A549 (cell line): ENCODE results near the gene MAP7D1.

ENCODE experiments used
- CEBPB ChIP-seq, 2 experiments: fragments of >200 bp in 1 of 2; sonication (Bioruptor Twin) in 1 of 2; formaldehyde crosslinking in 1 of 2; IDR thresholded peaks; 2 replicates each; pipeline ENCODE4 v1.6.1; 2012 to 2016
- POLR2AphosphoS2 ChIP-seq: conservative IDR thresholded peaks from 2 replicates; pipeline ENCODE4 v1.6.1; 2012; ENCODE audit warnings: low read length, improper control_type of control experiment, inconsistent platforms
- RNF2 ChIP-seq: fragments of 200-600 bp; sonication (generic); IDR thresholded peaks from 2 replicates; pipeline ENCODE4 v1.6.1; 2016; ENCODE audit warnings: low read depth, mild to moderate bottlenecking, antibody characterized with exemption, moderate library complexity, borderline replicate concordance
- TF ChIP-seq, protein P1 (sequence below): IDR thresholded peaks from 2 replicates; pipeline ENCODE4 v1.6.1; 2012; ENCODE audit warnings: low read depth, borderline replicate concordance

DNA sequence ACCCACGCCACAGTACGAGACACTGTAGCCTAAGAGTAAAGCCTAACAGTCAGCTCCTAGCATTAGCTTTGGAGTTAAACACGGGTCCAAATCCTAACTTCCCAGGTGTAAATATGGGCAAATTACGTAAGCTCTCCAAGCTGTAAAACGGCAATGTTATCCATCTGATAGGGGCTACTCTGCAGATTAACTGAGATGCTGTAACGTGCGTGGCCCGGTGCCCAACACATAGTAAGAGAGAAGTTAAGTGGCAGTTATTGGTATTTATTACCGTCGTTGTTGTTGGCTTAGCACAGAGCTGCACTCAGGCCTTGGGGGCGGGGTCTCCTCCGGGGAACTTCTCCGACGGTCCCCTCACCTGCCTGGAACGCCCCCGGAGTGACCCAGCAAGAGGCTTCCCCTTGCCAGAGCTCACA lies 7.1 kb upstream of the MAP7D1 start:
- TF ChIP-seq CEBPB (IDR thresholded peaks at IDR 0.05) = no peak
- TF ChIP-seq, protein P1, sequence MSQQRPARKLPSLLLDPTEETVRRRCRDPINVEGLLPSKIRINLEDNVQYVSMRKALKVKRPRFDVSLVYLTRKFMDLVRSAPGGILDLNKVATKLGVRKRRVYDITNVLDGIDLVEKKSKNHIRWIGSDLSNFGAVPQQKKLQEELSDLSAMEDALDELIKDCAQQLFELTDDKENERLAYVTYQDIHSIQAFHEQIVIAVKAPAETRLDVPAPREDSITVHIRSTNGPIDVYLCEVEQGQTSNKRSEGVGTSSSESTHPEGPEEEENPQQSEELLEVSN = no peak
- TF ChIP-seq RNF2 = no peak
- TF ChIP-seq POLR2AphosphoS2 = no peak
